Measurements from ENCODE around the gene RPS15.

RPS15 gene

GRCh38 chr19:1459479-1459878, 21.3 kb downstream of the RPS15 start:
- no peak overlapping the region for H3K27ac ChIP-seq
- no peak for TF ChIP-seq ZFX (IDR thresholded peaks at IDR 0.05; ENCODE audit: borderline replicate concordance)
- TF ChIP-seq CTCF (IDR thresholded peaks at IDR 0.05): no peak

- no peak for TF ChIP-seq CTCF (IDR thresholded peaks at IDR 0.05)
- TF ChIP-seq ZFX (IDR thresholded peaks at IDR 0.05; ENCODE audit: borderline replicate concordance): no peak
- H3K27ac ChIP-seq: no peak overlapping the region
Observed at GRCh38 chr19:1460033-1460995, 22.1 kb downstream of the RPS15 start.

- TF ChIP-seq CTCF (IDR thresholded peaks at IDR 0.05) (no peak), ZFX (IDR thresholded peaks at IDR 0.05; ENCODE audit: borderline replicate concordance) (no peak)
- no peak overlapping the region for H3K27ac ChIP-seq
Observed at GRCh38 chr19:1461862-1462261, 23.7 kb downstream of the RPS15 start.

- TF ChIP-seq CTCF (IDR thresholded peaks at IDR 0.05) (no peak), ZFX (IDR thresholded peaks at IDR 0.05; ENCODE audit: borderline replicate concordance) (no peak)
- no peak overlapping the region for H3K27ac ChIP-seq
Observed at GRCh38 chr19:1465191-1466016, 27.2 kb downstream of the RPS15 start.

GRCh38 chr19:1466018-1466460, 27.8 kb downstream of the RPS15 start:
- no peak overlapping the region for H3K27ac ChIP-seq
- no peak for TF ChIP-seq CTCF (IDR thresholded peaks at IDR 0.05)
- no peak for TF ChIP-seq ZFX (IDR thresholded peaks at IDR 0.05; ENCODE audit: borderline replicate concordance)

GRCh38 chr19:1466461-1467214, 28.4 kb downstream of the RPS15 start:
- TF ChIP-seq ZFX (IDR thresholded peaks at IDR 0.05; ENCODE audit: borderline replicate concordance) (no peak), CTCF (IDR thresholded peaks at IDR 0.05) (no peak)
- H3K27ac ChIP-seq: no peak overlapping the region

Measured in 22Rv1 (cell line).